HCT116 (cell line): Measurements from ENCODE around the gene KCNN3. TPM values are rescaled to one million over a fixed set of nuclear protein-coding genes. Genes with fewer than 3 reads are reported as not detected.

Source experiments
- ATAC-seq: fragments of 200-7000 bp; cut with Tn5 transposase; 2 replicates; pipeline ENCODE4 v1.9.1; 2020; ENCODE audit warnings: mild to moderate bottlenecking, moderate library complexity
- BruUV-seq: library from RNA; stranded (reverse); fragments of 400-500 nt; replicated peaks from 2 replicates; lab custom pipeline; 2021; lab: Mats Ljungman, UMichigan
- CTCF ChIA-PET: fragments of 300-600 bp; sonication (Branson Sonifier 250); formaldehyde crosslinking; loops from one replicate; lab custom pipeline; 2021; ENCODE audit warnings: antibody characterized with exemption; lab: Charles Lee
- POLR2A ChIA-PET: fragments of 300-600, 350-600 bp; sonication (Branson Sonifier 250); formaldehyde crosslinking; loops from one replicate; lab custom pipeline; 2021; ENCODE audit warnings: antibody characterized with exemption; lab: Charles Lee
- RAD21 ChIA-PET, 2 experiments: fragments of 300-600 bp; sonication (Branson Sonifier 250); formaldehyde crosslinking; loops; one replicate each; lab custom pipeline; 2023; ENCODE audit warnings: low total read pairs in 2 of 2; ENCODE audit not compliant: uncharacterized antibody in 2 of 2, unreplicated experiment in 2 of 2, low non-redundant PET in 1 of 2; lab: Charles Lee
- DNase-seq: peaks from one replicate; pipeline ENCODE4 v3.0.0-alpha.2; 2010; ENCODE audit warnings: low read depth, low spot score
- H2AFZ ChIP-seq: fragments of 200-600 bp; shearing (Covaris generic), sonication (generic); 2 replicates; pipeline ENCODE4 v1.6.1; 2017; ENCODE audit warnings: low read depth, mixed run types, mixed read lengths, antibody characterized with exemption, low read length; ENCODE audit not compliant: poor library complexity, severe bottlenecking
- H3K27ac ChIP-seq: 2 replicates; pipeline ENCODE4 v1.5.1; 2012; ENCODE audit warnings: low read depth, low read length
- H3K27me3 ChIP-seq: fragments of 200-600 bp; sonication (generic); 2 replicates; pipeline ENCODE4 v1.6.1; 2016; ENCODE audit warnings: mixed run types, low read length, mixed read lengths; ENCODE audit not compliant: insufficient read depth
- H3K36me3 ChIP-seq, 2 experiments: fragments of 200-500 bp in 1 of 2; fragments of 200-600 bp in 1 of 2; sonication (Bioruptor generic) in 1 of 2; sonication (generic) in 1 of 2; 2 replicates each; pipeline versions ENCODE4 v1.5.1 to v1.6.1; 2014 to 2016; ENCODE audit warnings: low read length in 2 of 2, inconsistent platforms in 1 of 2, mixed read lengths in 1 of 2, mixed run types in 1 of 2; ENCODE audit not compliant: insufficient read depth in 2 of 2, control insufficient read depth in 1 of 2
- H3K4me1 ChIP-seq, 2 experiments: fragments of 200-600 bp in 1 of 2; sonication (generic) in 1 of 2; 2 replicates each; pipeline versions ENCODE4 v1.5.1 to v1.6.1; 2012 to 2017; ENCODE audit warnings: low read length in 2 of 2, inconsistent platforms in 1 of 2, mild to moderate bottlenecking in 1 of 2, mixed read lengths in 1 of 2, mixed run types in 1 of 2, moderate library complexity in 1 of 2; ENCODE audit not compliant: insufficient read depth in 2 of 2, control insufficient read depth in 1 of 2
- H3K4me2 ChIP-seq: fragments of 200-600 bp; sonication (generic); 2 replicates; pipeline ENCODE4 v1.6.1; 2017; ENCODE audit warnings: mixed run types, low read length, mixed read lengths
- H3K4me3 ChIP-seq, 2 experiments: fragments of 200-600 bp in 1 of 2; sonication (generic) in 1 of 2; replicated peaks in 1 of 2; 2 replicates each; pipeline ENCODE4 v1.5.1; 2011 to 2016; ENCODE audit warnings: low read length in 2 of 2, control low read depth in 1 of 2, low read depth in 1 of 2, mild to moderate bottlenecking in 1 of 2, mixed read lengths in 1 of 2, mixed run types in 1 of 2
- H3K79me2 ChIP-seq: fragments of 200-600 bp; sonication (generic); 2 replicates; pipeline ENCODE4 v1.6.1; 2017; ENCODE audit warnings: mild to moderate bottlenecking, mixed run types, low read length, moderate library complexity, mixed read lengths; ENCODE audit not compliant: insufficient read depth
- H3K9ac ChIP-seq: fragments of 200-600 bp; sonication (generic); 2 replicates; pipeline ENCODE4 v1.6.1; 2016; ENCODE audit warnings: low read length, mixed read lengths
- H3K9me2 ChIP-seq: fragments of 200-600 bp; sonication (generic), shearing (Covaris generic); 2 replicates; pipeline ENCODE4 v1.6.1; 2017; ENCODE audit warnings: mixed run types, mild to moderate bottlenecking, moderate library complexity; ENCODE audit not compliant: insufficient read depth
- H3K9me3 ChIP-seq, 2 experiments: fragments of 200-500 bp in 1 of 2; fragments of 200-600 bp in 1 of 2; sonication (Bioruptor generic) in 1 of 2; sonication (generic) in 1 of 2; 2 replicates each; pipeline ENCODE4 v1.6.1; 2014 to 2017; ENCODE audit warnings: low read length in 2 of 2, mixed read lengths in 2 of 2, inconsistent platforms in 1 of 2, low read depth in 1 of 2, mild to moderate bottlenecking in 1 of 2, mixed run types in 1 of 2, moderate library complexity in 1 of 2; ENCODE audit not compliant: control insufficient read depth in 1 of 2, insufficient read depth in 1 of 2
- H4K20me1 ChIP-seq: fragments of 200-600 bp; sonication (generic), shearing (Covaris generic); 2 replicates; pipeline ENCODE4 v1.6.1; 2017; ENCODE audit warnings: mixed run types, mild to moderate bottlenecking, moderate library complexity; ENCODE audit not compliant: insufficient read depth
- CBX3 ChIP-seq: IDR thresholded peaks from 2 replicates; pipeline ENCODE4 v1.6.1; 2012; ENCODE audit warnings: low read depth
- EGR1 ChIP-seq: IDR thresholded peaks from 2 replicates; pipeline ENCODE4 v1.6.1; 2012; ENCODE audit warnings: low read depth
- ELF1 ChIP-seq: IDR thresholded peaks from 2 replicates; pipeline ENCODE4 v1.6.1; 2012; ENCODE audit warnings: low read depth, borderline replicate concordance
- EZH2 ChIP-seq: fragments of 200-600 bp; sonication (generic); IDR thresholded peaks from 2 replicates; pipeline ENCODE4 v1.6.1; 2017; ENCODE audit warnings: antibody characterized with exemption, mixed run types
- EZH2phosphoT487 ChIP-seq: fragments of 200-600 bp; IDR thresholded peaks from 2 replicates; pipeline ENCODE4 v1.6.1; 2018; ENCODE audit warnings: antibody characterized with exemption, borderline replicate concordance
- JUND ChIP-seq: IDR thresholded peaks from 2 replicates; pipeline ENCODE4 v1.6.1; 2012
- POLR2A ChIP-seq: IDR thresholded peaks from 2 replicates; pipeline ENCODE4 v1.7.0; 2011; ENCODE audit warnings: borderline replicate concordance; ENCODE audit not compliant: insufficient read depth, insufficient read length; ENCODE audit errors: extremely low read depth
- SIN3A ChIP-seq: IDR thresholded peaks from 2 replicates; pipeline ENCODE4 v1.6.1; 2012; ENCODE audit warnings: low read depth
- SRF ChIP-seq: IDR thresholded peaks from 2 replicates; pipeline ENCODE4 v1.6.1; 2012; ENCODE audit warnings: low read depth
- YY1 ChIP-seq: IDR thresholded peaks from 2 replicates; pipeline ENCODE4 v1.6.1; 2011; ENCODE audit warnings: low read length, low read depth, moderate library complexity, mild to moderate bottlenecking; ENCODE audit not compliant: insufficient replicate concordance; ENCODE audit errors: extremely low read depth
- ZNF274 ChIP-seq: fragments of 200-500 bp; sonication (Bioruptor generic); IDR thresholded peaks from 2 replicates; pipeline ENCODE4 v1.6.1; 2014; ENCODE audit warnings: mild to moderate bottlenecking, low read depth, low read length, inconsistent platforms
- intact Hi-C: fragments of 100-400 bp; cut with micrococcal nuclease; formaldehyde crosslinking; loops from 2 replicates; pipeline ENCODE4 v1.10.0; 2022
- total RNA-seq: library from RNA; stranded (reverse); gene quantifications from one replicate; pipeline ENCODE4 v1.2.1, GENCODE V29; 2021; ENCODE audit not compliant: unreplicated experiment
- TF ChIP-seq, protein P1 (sequence below): IDR thresholded peaks from 2 replicates; pipeline ENCODE4 v1.6.1; 2011; ENCODE audit warnings: mild to moderate bottlenecking, low read length, moderate library complexity; ENCODE audit not compliant: insufficient replicate concordance; ENCODE audit errors: extremely low read depth
- TF ChIP-seq, protein P2 (sequence below): IDR thresholded peaks from 2 replicates; pipeline ENCODE4 v1.6.1; 2012

Gene KCNN3
- total RNA-seq, 1 experiment from 2014 or later, result 1.1 TPM

DNA sequence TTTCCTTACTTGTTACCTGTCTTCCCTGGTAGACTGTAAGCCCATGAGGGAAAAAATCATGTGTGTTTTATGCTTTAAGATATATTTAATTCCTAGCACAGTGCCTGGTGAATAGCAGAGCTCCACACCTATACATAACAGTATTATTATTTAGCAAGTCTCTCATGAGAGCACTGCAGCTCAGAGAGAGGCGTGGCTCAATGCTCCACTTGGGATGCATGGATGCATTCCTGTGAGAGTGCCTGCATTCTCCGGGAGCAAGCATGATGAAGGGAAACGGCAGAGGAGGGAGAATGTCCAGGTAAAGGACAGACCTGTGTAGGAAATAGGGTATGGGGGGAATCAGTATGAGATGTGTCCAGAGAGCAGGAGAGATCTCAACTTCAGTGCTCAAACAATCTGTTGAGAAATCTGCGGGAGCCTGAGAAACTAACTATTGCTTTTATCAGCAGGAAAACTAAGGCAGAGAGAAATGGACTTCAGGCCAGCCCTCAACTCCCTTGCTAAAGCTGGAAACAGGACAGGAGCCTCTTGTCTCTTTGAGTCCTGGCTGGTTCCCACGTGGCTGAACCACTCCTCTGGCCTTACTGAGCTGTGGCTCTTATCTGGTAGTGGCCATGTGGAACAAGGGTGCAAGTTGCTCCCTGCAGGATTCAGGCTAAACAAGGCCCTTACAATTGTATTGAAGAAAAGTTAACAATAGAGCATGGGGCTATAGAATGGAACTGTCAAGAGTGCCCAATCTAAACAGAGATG is 113.1 kb downstream of the KCNN3 start:
- Histone ChIP-seq H3K9me2 (no peaks in the 10 kb centered on the region), H3K9me3 (no peaks in the 10 kb centered on the region), H3K79me2 (no peaks in the 10 kb centered on the region), H4K20me1 (no peaks in the 10 kb centered on the region), H2AFZ (no peak overlapping the region), H3K4me1 (peaks cover 4 to 10% of the 10 kb centered on the region in 2 experiments; a peak in 3 of 4 replicates), H3K4me2 (no peak overlapping the region), H3K36me3 (no peaks in the 10 kb centered on the region), H3K27me3 (peaks cover 20% of the 10 kb centered on the region), H3K9ac (no peak overlapping the region), H3K4me3 (no peak overlapping the region), H3K27ac (no peak overlapping the region)
- POLR2A ChIA-PET, result no interaction called here
- CTCF ChIA-PET, result no interaction called here
- no peak for ATAC-seq
- BruUV-seq, result no TSS peak
- RAD21 ChIA-PET, result no interaction called here
- intact Hi-C loops, result no loop called here
- no peak for DNase-seq
- TF ChIP-seq, protein P1, sequence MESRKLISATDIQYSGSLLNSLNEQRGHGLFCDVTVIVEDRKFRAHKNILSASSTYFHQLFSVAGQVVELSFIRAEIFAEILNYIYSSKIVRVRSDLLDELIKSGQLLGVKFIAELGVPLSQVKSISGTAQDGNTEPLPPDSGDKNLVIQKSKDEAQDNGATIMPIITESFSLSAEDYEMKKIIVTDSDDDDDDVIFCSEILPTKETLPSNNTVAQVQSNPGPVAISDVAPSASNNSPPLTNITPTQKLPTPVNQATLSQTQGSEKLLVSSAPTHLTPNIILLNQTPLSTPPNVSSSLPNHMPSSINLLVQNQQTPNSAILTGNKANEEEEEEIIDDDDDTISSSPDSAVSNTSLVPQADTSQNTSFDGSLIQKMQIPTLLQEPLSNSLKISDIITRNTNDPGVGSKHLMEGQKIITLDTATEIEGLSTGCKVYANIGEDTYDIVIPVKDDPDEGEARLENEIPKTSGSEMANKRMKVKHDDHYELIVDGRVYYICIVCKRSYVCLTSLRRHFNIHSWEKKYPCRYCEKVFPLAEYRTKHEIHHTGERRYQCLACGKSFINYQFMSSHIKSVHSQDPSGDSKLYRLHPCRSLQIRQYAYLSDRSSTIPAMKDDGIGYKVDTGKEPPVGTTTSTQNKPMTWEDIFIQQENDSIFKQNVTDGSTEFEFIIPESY, result no peak
- TF ChIP-seq ELF1 (no peak), POLR2A (no peak), EZH2 (no peak), EGR1 (no peak), SRF (no peak), JUND (no peak), SIN3A (no peak), ZNF274 (no peak), EZH2phosphoT487 (no peak), CBX3 (no peak), YY1 (no peak)
- TF ChIP-seq, protein P2, sequence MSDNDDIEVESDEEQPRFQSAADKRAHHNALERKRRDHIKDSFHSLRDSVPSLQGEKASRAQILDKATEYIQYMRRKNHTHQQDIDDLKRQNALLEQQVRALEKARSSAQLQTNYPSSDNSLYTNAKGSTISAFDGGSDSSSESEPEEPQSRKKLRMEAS, result no peak
